Ramos (cell line): Measurements from ENCODE around the gene HDDC2.

Source experiments
- in situ Hi-C: fragments of 300-500 bp; cut with MboI; formaldehyde crosslinking; loops from one replicate; pipeline ENCODE4 v1.14.3; 2022; ENCODE audit warnings: low sequenced_read_pairs; ENCODE audit not compliant: unreplicated experiment

The HDDC2 gene

GRCh38 chr6:125248136-125248535, 53.6 kb downstream of the HDDC2 start:
- in situ Hi-C loops, result no loop called here

- in situ Hi-C loops, result no loop called here
Measured at GRCh38 chr6:125246566-125246965, 55.2 kb downstream of the HDDC2 start.

GRCh38 chr6:125245523-125246264, 56.1 kb downstream of the HDDC2 start:
- in situ Hi-C loops, result no loop called here

GRCh38 chr6:125245109-125245508, 56.7 kb downstream of the HDDC2 start:
- in situ Hi-C loops, result no loop called here

GRCh38 chr6:125237764-125238163, 64.0 kb downstream of the HDDC2 start:
- in situ Hi-C loops, result no loop called here

GRCh38 chr6:125236536-125237327, 65.0 kb downstream of the HDDC2 start:
- in situ Hi-C loops, result no loop called here

GRCh38 chr6:125233202-125233601, 68.6 kb downstream of the HDDC2 start:
- in situ Hi-C loops, result no loop called here

- in situ Hi-C loops, result no loop called here
Measured at GRCh38 chr6:125232466-125232865, 69.3 kb downstream of the HDDC2 start.

- in situ Hi-C loops, result no loop called here
Measured at GRCh38 chr6:125231574-125232343, 70.0 kb downstream of the HDDC2 start.

- in situ Hi-C loops, result no loop called here
Measured at GRCh38 chr6:125231133-125231532, 70.6 kb downstream of the HDDC2 start.

- in situ Hi-C loops, result no loop called here
Measured at GRCh38 chr6:125230674-125231073, 71.1 kb downstream of the HDDC2 start.

- in situ Hi-C loops, result no loop called here
Measured at GRCh38 chr6:125228981-125229479, 72.7 kb downstream of the HDDC2 start.

GRCh38 chr6:125227244-125227643, 74.5 kb downstream of the HDDC2 start:
- in situ Hi-C loops, result no loop called here
